ENCODE measurements around the gene VPS26B.
"Not testable (repeated sequence)": the region's sequence is repeated elsewhere in the genome, so short reads cannot be mapped to it uniquely, and the experiment has no call there.

Gene VPS26B

GRCh38 chr11:134231958-134232659, 7.6 kb downstream of the VPS26B start:
- DNase-seq (ENCODE audit: low spot score) = no peak

- no peak for DNase-seq (ENCODE audit: low spot score)
Measured at GRCh38 chr11:134233729-134234179, 9.3 kb downstream of the VPS26B start.

- DNase-seq (ENCODE audit: low spot score) = no peak
Measured at GRCh38 chr11:134235399-134235798, 10.9 kb downstream of the VPS26B start.

GRCh38 chr11:134236834-134237556, 12.5 kb downstream of the VPS26B start:
- DNase-seq (ENCODE audit: low spot score) = no peak

- no peak for DNase-seq (ENCODE audit: low spot score)
Measured at GRCh38 chr11:134237557-134237922, 13.1 kb downstream of the VPS26B start.

GRCh38 chr11:134238956-134239355, 14.5 kb downstream of the VPS26B start:
- no peak for DNase-seq (ENCODE audit: low spot score)

GRCh38 chr11:134240592-134240991, 16.1 kb downstream of the VPS26B start:
- no peak for DNase-seq (ENCODE audit: low spot score)

GRCh38 chr11:134242376-134242775, 17.9 kb downstream of the VPS26B start:
- DNase-seq (ENCODE audit: low spot score) = no peak

- DNase-seq (ENCODE audit: low spot score) = no peak
Measured at GRCh38 chr11:134243913-134244312, 19.4 kb downstream of the VPS26B start.

- no peak for DNase-seq (ENCODE audit: low spot score)
Measured at GRCh38 chr11:134244593-134244992, 20.1 kb downstream of the VPS26B start.

- no peak for DNase-seq (ENCODE audit: low spot score)
Measured at GRCh38 chr11:134245434-134245833, 21.0 kb downstream of the VPS26B start.

GRCh38 chr11:134246100-134246499, 21.6 kb downstream of the VPS26B start:
- DNase-seq (ENCODE audit: low spot score) = no peak

- no peak for DNase-seq (ENCODE audit: low spot score)
Measured at GRCh38 chr11:134246678-134247077, 22.2 kb downstream of the VPS26B start.

- DNase-seq (ENCODE audit: low spot score) = no peak
Measured at GRCh38 chr11:134248910-134249480, 24.5 kb downstream of the VPS26B start.

- DNase-seq (ENCODE audit: low spot score) = no peak
Measured at GRCh38 chr11:134250246-134250645, 25.8 kb downstream of the VPS26B start.

- no peak for DNase-seq (ENCODE audit: low spot score)
Measured at GRCh38 chr11:134250675-134251074, 26.2 kb downstream of the VPS26B start.

GRCh38 chr11:134252346-134253187, 28.1 kb downstream of the VPS26B start:
- DNase-seq (ENCODE audit: low spot score) = peak; percentile 13

GRCh38 chr11:134253188-134253993, 28.9 kb downstream of the VPS26B start, which contains the start of the genes ACAD8 and THYN1:
Gene ACAD8, plus strand, starts transcription at chr11:134253568. Its CDS starts 33 bp downstream, at chr11:134253601.
Gene THYN1, minus strand, starts transcription at chr11:134253352. Its CDS starts 470 bp downstream, at chr11:134252882.
- peak; percentile 96 for DNase-seq (ENCODE audit: low spot score)

- no peak for DNase-seq (ENCODE audit: low spot score)
Measured at GRCh38 chr11:134254433-134255183, 30.1 kb downstream of the VPS26B start.

GRCh38 chr11:134255184-134255561, 30.7 kb downstream of the VPS26B start:
- not testable (repeated sequence) for DNase-seq (ENCODE audit: low spot score)

Measured in COLO829 (cell line).